Gastrocnemius medialis (tissue), 4 donors: ENCODE measurements around the gene PRPF4. TPM values are rescaled to one million over a fixed set of nuclear protein-coding genes. Genes with fewer than 3 reads are reported as not detected.

Source experiments
- ATAC-seq, 2 donors: fragments of 150-250 bp; one replicate each; pipeline ENCODE4 v1.9.1; 2016
- DNase-seq, 2 donors: peaks; one replicate each; pipeline ENCODE4 v3.0.0-alpha.2; 2019
- H3K27ac ChIP-seq, 4 donors: fragments of 200-600 bp; sonication (generic); 1 replicate in 1 of 4; 2 replicates in 3 of 4; pipeline ENCODE4 v1.5.1; 2016 to 2018; ENCODE audit warnings: mild to moderate bottlenecking in 2 of 4, moderate library complexity in 1 of 4
- H3K27me3 ChIP-seq, 3 donors: fragments of 200-600 bp; sonication (generic) in 2 of 3; 1 replicate in 1 of 3; 2 replicates in 2 of 3; pipeline versions ENCODE4 v1.5.1 to v1.6.0; 2016 to 2019; ENCODE audit warnings: mild to moderate bottlenecking in 1 of 3, moderate library complexity in 1 of 3
- H3K36me3 ChIP-seq, 2 donors: fragments of 200-600 bp; sonication (generic) in 1 of 2; one replicate each; pipeline ENCODE4 v1.5.1; 2017 to 2018
- H3K4me1 ChIP-seq, 2 donors: fragments of 200-600 bp; sonication (generic) in 1 of 2; one replicate each; pipeline ENCODE4 v1.5.1; 2016 to 2017; ENCODE audit warnings: mild to moderate bottlenecking in 2 of 2
- H3K4me3 ChIP-seq, 4 donors: fragments of 200-600 bp; sonication (generic) in 3 of 4; 1 replicate in 1 of 4; 2 replicates in 3 of 4; pipeline ENCODE4 v1.5.1; 2016 to 2019; ENCODE audit warnings: mild to moderate bottlenecking in 2 of 4
- H3K9me3 ChIP-seq, 3 donors: fragments of 200-600 bp; sonication (generic) in 2 of 3; 1 replicate in 1 of 3; 2 replicates in 2 of 3; pipeline ENCODE4 v1.5.1; 2016 to 2019
- POLR2A ChIP-seq, 2 donors: fragments of 450-650 bp; IDR thresholded peaks; one replicate each; pipeline ENCODE4 v1.6.1; 2017; ENCODE audit warnings: antibody characterized with exemption in 2 of 2, mild to moderate bottlenecking in 2 of 2, moderate library complexity in 2 of 2
- in situ Hi-C, 4 donors: fragments of 200-750 bp; cut with MboI; loops; one replicate each; pipeline versions ENCODE4 v1.15.0 to v1.8.0; 2017; ENCODE audit warnings: low sequenced_read_pairs in 4 of 4
- intact Hi-C: fragments of 100-400 bp; cut with DNase I; formaldehyde crosslinking; loops from one replicate; pipeline ENCODE4 v1.15.1; 2023; ENCODE audit warnings: low total_unique reads
- total RNA-seq, 4 donors: library from RNA; depleted of rRNA; stranded (reverse); fragments of >200 nt; gene quantifications; one replicate each; pipeline versions ENCODE4 v1.1.0 to v1.2.3, GENCODE V29; 2016
- TF ChIP-seq, protein P1 (sequence below), 5 experiments: fragments of 450-650 bp in 3 of 5; fragments of 200-600 bp in 2 of 5; sonication (generic) in 2 of 5; IDR thresholded peaks in 4 of 5; conservative IDR thresholded peaks in 1 of 5; 1 replicate in 4 of 5; 2 replicates in 1 of 5; pipeline ENCODE4 v1.5.1; 2016 to 2019; ENCODE audit warnings: antibody characterized with exemption in 5 of 5, mild to moderate bottlenecking in 3 of 5, moderate library complexity in 3 of 5

The PRPF4 gene
- total RNA-seq, 4 donors from 2014 or later, result 14.0 to 19.6 (median 16.4) TPM

DNA sequence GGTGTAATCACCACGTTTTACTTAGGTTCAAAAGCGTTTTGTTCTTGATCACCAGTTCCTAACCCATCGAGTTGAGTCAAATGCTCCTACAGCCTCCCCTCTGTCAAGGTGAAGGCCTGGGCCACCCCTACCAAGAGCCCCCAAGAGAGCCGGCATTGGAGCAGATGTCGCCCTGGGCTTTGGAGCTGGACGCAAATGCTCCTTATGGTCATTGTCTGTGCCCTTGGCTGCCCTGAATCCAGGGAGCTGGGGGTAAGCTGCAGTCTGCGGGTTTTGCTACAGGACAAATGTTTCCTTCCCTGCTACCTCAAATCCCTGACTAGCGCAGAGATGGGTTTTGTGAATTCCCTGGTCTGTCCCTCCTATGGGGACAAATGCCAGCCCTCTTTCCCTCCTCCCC, 22.9 kb downstream of the PRPF4 start:
- Histone ChIP-seq H3K9me3 (no peaks in the 10 kb centered on the region), H3K4me3 (no peak overlapping the region), H3K27ac (no peak overlapping the region), H3K27me3 (peaks cover 0 to 3% (median 0%) of the 10 kb centered on the region in 3 donors), H3K36me3 (peaks cover 0 to 6% of the 10 kb centered on the region in 2 donors), H3K4me1 (no peaks in the 10 kb centered on the region)
- ATAC-seq (no peak), DNase-seq (no peak)
- intact Hi-C loops, result no loop called here
- in situ Hi-C loops, result no loop called here
- TF ChIP-seq, protein P1, sequence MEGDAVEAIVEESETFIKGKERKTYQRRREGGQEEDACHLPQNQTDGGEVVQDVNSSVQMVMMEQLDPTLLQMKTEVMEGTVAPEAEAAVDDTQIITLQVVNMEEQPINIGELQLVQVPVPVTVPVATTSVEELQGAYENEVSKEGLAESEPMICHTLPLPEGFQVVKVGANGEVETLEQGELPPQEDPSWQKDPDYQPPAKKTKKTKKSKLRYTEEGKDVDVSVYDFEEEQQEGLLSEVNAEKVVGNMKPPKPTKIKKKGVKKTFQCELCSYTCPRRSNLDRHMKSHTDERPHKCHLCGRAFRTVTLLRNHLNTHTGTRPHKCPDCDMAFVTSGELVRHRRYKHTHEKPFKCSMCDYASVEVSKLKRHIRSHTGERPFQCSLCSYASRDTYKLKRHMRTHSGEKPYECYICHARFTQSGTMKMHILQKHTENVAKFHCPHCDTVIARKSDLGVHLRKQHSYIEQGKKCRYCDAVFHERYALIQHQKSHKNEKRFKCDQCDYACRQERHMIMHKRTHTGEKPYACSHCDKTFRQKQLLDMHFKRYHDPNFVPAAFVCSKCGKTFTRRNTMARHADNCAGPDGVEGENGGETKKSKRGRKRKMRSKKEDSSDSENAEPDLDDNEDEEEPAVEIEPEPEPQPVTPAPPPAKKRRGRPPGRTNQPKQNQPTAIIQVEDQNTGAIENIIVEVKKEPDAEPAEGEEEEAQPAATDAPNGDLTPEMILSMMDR (IDR thresholded peaks at IDR 0.05 in 4 of 5, conservative IDR thresholded peaks at IDR 0.05 in 1 of 5), result no peak
- TF ChIP-seq POLR2A (IDR thresholded peaks at IDR 0.05), result no peak

DNA sequence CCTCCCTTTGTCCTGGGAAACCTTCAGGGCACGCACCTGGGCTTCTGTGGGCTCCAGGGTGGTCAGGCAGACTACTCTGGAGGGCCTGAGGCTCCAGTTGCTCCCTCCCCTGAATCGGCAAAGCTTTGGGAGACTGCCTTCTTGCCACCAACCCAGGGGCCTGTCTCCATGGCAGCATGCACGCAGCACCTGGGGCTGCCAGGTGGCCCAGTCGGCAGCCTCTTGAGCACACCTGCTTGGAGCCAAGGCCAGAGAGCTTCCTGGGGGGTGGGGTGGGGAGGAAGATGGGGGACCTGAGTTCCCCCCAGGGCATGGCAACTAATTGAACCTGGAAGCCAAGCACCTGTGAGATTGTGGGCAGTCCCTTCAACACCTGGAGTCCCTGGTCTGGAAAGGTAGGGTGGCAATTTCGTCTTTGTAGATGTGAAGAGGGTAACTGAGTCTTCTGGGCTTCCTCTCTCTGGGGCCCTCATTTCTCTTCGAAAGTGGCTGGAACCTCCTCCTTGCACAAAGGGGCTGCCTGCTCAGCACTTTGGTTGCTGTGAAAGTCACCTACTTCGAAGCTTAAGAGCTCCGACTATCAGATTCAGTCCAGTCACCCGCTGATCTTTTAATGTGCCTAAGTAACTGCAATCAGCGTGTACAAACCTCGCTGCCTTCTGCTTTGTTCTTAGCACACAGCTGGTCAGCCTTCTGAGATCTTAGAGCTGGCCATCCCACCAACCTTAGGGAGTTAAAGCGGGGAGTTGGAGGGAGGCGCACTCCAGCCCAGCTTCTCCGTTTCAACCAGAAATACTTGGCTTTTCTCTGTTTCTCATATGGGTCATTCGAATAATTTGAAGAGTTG, 23.7 kb downstream of the PRPF4 start:
- in situ Hi-C loops, result no loop called here
- intact Hi-C loops, result no loop called here

DNA sequence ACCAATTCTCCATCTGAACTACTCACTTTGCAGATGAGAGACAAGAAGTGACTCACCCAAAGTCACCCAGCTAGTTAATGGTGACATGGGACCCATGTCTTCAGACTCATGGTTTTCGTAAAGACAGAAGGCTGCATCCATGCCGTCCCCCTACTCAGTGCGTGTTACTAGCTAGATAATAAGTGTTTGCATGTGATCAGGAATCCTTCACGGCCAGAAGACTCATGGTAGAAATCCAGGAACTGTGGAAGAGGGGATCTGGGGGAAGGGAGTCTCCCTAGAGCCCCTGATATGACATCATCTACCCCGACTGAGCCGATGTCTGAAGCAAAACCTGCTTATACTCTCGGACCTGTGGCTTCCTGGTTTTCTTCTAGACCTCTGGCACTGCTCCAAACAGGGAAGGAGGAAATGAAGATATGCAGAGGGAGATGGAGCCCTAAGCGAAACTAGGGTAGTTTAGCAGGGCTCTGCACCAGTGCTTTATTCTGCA, 24.4 kb downstream of the PRPF4 start:
- Histone ChIP-seq H3K27ac (no peak overlapping the region), H3K9me3 (no peaks in the 10 kb centered on the region), H3K4me3 (no peak overlapping the region), H3K36me3 (no peaks in the 10 kb centered on the region), H3K27me3 (peaks cover 0 to 3% (median 0%) of the 10 kb centered on the region in 3 donors), H3K4me1 (no peaks in the 10 kb centered on the region)
- DNase-seq, result no peak
- in situ Hi-C loops (loop anchor here in 1 of 4 donors (25.0 kb wide), 1 partner anchor 362 kb away; no protein-coding TSS in a partner anchor), intact Hi-C loops (no loop called here)
- ATAC-seq, result no peak
- TF ChIP-seq, protein P1 (IDR thresholded peaks at IDR 0.05 in 4 of 5, conservative IDR thresholded peaks at IDR 0.05 in 1 of 5), result no peak
- no peak for TF ChIP-seq POLR2A (IDR thresholded peaks at IDR 0.05)

More for the DNA sequence above, 23.7 kb downstream of the PRPF4 start:
- Histone ChIP-seq H3K9me3 (no peaks in the 10 kb centered on the region), H3K36me3 (no peaks in the 10 kb centered on the region), H3K27me3 (peaks cover 0 to 3% (median 0%) of the 10 kb centered on the region in 3 donors), H3K4me3 (no peak overlapping the region), H3K4me1 (no peaks in the 10 kb centered on the region), H3K27ac (no peak overlapping the region)
- TF ChIP-seq POLR2A (IDR thresholded peaks at IDR 0.05), result no peak
- TF ChIP-seq, protein P1 (IDR thresholded peaks at IDR 0.05 in 4 of 5, conservative IDR thresholded peaks at IDR 0.05 in 1 of 5), result no peak
- DNase-seq (no peak), ATAC-seq (no peak)

DNA sequence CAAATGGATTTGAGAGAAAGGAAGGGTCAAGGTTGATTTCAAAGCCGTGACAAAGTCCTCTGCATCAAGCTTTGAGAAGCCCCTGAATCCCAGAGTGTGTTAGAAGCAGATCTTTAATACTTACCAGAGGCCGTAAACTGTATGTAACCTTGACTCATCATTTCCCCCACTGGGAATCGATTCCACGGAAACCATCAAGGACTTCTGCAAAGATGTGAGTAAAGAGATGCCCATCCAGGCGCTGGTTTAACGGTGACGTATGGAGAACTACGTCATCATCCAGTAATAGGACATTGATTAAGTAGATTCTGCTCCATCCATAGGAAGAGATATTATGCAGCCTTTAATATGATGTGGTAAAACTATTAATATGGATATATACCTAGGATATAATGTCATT, 26.1 kb downstream of the PRPF4 start:
- Histone ChIP-seq H3K27ac (no peak overlapping the region), H3K4me3 (no peak overlapping the region), H3K9me3 (no peaks in the 10 kb centered on the region), H3K4me1 (no peaks in the 10 kb centered on the region), H3K36me3 (no peaks in the 10 kb centered on the region), H3K27me3 (peaks cover 0 to 3% (median 0%) of the 10 kb centered on the region in 3 donors)
- intact Hi-C loops (no loop called here), in situ Hi-C loops (loop anchor here in 1 of 4 donors (25.0 kb wide), 1 partner anchor 361 kb away; no protein-coding TSS in a partner anchor)
- DNase-seq, result no peak
- no peak for TF ChIP-seq POLR2A (IDR thresholded peaks at IDR 0.05)
- TF ChIP-seq, protein P1 (IDR thresholded peaks at IDR 0.05 in 4 of 5, conservative IDR thresholded peaks at IDR 0.05 in 1 of 5), result no peak
- no peak for ATAC-seq
